Activated CD8-positive, alpha-beta memory T cell treated with anti-CD3 and anti-CD28 coated beads, Interleukin-2, amount 50 U/mL, for 1 hour (primary cell): ENCODE data around the gene DLAT.
"Not testable (repeated sequence)": the region's sequence is repeated elsewhere in the genome, so short reads cannot be mapped to it uniquely, and the experiment has no call there.

Experiments used
- DNase-seq: peaks from one replicate; pipeline ENCODE4 v3.0.0-alpha.2; 2020; ENCODE audit errors: extremely low read depth

DLAT gene

DNA sequence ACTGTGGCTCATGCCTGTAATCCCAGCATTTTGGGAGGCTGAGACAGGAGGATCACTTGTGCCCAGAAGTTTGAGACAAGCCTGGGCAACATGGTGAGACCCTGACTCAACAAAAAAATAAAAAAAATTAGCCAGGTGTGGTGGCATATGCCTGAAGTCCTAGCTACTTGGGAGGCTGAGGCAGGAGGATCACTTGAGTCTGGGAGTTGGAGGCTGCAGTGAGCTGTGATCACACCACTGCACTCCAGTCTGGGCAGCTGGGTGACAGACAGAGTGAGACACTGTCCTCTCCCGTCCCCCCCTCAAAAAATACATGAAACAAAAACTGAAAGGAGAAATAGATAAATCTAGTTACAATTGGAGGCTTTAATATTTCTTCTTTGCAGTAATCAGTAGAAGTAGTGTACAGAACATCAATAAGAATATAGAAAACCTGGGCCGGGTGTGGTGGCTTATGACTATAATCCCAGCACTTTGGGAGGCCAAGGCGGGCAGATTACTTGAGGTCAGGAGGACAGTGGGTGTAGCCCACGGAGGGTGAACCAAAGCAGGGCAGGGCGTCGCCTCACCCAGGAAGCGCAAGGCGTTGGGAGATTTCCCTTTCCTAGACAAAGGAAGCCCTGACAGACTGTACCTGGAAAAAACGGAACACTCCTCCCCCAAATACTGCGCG lies 19.6 kb upstream of the DLAT start:
- DNase-seq: no peak

DNA sequence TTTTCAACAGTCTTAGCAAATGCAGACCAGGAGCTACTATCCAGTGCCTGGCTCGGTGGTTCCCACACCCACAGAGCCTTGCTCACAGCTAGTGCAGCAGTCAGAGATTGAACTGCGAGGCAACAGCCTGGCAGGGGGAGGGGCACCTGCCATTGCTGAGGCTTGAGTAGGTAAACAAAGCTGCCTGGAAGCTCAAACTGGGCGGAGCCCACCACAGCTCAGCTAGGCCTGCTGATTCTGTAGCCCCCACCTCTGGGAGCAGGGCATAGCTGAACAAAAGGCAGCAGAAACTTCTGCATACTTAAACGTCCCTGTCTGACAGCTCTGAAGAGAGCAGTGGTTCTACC lies 19.1 kb upstream of the DLAT start:
- not testable (repeated sequence) for DNase-seq

DNA sequence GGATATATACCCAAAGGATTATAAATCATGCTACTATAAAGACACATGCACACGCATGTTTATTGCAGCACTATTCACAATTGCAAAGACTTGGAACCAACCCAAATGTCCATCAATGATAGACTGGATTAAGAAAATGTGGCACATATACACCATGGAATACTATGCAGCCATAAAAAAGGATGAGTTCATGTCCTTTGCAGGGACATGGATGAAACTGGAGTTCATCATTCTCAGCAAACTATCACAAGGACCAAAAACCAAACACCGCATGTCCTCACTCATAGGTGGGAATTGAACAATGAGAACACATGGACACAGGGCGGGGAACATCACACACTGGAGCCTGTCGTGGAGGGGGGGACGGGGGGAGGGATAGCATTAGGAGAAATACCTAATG lies 13.8 kb upstream of the DLAT start:
- not testable (repeated sequence) for DNase-seq

DNA sequence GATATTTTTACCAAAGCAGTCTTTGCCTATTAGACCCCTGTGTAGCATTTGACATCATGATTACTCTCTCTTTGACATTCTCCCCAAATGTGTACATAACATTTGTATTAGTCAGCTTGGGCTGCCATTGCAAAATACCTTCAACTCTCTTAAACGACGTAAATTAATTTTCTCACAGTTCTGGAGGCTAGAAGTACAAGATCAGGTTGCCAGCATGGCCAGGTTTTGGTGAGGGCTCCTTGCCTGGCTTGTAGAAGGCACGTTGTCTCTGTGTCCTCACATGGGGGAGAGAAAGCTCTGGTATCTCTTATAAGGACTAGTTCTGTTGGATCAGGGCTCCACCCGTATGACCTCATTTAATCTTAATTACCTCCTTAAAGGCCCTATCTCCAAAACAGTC lies 12.3 kb upstream of the DLAT start:
- DNase-seq: no peak

DNA sequence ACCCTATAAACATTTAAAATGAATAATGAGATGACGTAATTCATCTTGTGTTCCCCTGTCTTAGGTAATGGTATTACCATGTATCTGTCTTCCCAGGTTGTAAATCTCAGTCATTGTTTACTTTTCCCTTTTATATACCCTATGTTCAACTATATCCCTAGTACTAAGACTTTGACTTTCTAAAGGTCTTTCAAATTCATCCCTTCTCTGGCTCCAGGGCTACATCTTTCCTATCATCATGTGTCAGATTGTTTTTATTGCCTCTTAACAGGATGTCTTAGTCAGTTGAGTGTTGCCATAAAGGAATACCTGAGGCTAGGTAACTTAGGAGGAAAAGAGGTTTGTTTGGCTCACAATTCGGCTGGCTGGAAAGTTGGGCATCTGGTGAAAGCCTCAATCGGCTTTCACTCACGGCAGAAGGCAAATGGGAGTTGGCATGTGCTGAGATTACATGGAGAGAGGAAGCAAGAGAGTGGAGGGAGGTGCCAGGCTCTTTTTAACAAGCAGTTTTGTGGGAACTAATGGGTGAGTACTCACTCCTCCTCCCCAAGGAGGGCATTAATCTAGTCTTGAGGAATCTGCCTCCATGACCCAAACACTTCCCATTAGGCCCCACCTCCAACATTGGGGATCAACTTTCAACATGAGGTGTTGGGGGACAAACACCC lies 11.6 kb upstream of the DLAT start:
- no peak for DNase-seq

DNA sequence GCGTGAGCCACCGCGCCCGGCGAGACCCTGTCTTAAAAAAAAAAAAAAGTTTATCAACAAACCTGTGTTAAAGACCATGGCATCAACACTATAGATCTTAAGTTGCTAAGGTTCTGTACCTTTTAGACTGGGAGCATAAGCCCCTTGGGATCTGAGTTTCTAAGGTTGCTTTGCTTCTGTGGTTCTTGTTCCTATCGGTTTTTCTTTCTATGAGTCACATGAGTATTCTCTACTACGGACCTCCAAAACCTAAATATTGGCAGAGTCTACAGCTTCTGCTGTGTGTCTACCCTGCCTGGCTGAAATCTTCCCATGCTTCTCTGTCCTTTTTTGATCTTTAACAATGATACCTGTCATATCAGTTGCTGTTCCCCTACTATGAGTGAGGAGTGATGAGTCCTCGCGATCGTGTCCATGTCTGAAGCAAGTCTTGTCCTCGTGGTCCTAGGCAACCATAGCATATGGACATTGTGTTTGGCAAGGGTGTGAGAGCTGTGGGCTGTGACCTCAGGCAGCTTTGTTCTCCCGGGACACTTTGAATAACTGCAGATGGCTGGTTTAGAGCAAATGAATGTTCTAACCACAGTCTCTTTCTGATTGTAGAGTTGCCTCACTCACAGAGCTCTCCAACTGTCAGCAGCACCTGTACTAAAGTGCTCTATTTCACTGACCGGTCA lies 9.0 kb upstream of the DLAT start:
- no peak for DNase-seq

DNA sequence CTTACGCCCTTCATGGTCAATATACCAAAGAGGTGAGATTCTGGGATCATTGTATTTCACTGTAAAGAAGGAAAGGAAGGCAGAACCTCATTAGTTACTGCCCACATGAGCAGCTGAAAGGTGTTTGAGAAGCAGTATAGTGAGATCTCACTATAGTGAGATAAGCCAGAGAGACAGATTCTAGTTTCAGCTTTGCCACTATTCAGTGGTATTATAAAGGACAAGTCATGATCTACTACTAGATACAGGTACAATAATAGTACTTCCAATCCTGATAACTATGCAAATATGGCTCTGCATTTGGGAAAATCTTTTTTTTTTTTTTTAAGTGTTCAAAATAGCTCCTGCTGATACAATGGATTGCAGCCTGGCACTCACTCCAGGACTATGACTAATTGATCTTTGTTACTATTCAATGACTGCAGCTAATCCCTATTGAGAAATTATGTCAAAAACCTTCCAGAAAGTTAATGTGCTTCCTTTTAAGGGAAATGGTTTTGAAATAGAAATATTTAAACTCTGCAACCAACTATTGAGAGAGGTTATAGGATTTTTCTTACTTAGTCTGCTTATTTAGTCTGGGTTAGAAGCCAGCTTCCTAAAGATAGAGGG lies 8.3 kb upstream of the DLAT start:
- no peak for DNase-seq

DNA sequence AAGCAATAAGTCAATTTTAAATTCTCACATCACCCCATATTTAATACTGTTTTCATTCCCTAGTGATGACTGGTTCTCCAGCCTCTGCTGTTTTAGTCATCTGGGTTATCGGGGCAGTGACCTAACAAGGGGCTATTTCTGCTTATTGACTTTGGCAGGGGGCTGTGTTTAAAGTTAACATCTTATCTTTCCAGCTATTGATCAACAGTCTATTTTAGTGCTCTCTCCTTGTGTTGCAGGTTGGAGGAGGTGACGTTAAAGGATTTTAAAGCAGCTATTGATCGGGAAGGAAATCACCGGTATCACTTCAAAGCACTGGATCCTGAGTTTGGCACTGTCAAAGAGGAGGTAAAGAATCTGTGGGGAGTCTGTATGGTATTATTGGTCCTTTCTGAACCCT lies 7.7 kb upstream of the DLAT start:
- no peak for DNase-seq

DNA sequence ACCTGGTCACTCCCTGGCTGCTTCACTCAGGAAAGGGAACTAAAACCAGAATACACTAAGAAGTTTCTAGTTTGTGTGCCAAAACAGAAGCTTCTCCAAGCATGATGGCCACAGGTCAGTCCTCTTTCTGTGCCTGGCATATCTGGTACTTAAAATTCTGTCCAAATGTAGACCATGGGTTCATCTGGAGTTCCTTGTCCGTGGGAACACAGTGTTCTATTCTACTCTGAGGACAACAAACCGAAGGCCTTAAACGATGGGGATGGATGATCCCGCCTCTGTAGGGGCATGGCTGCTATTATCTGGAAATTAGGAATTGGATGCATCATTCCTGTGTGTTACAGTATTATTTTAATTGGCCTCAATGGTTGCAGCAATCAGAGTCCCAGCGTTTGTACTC lies 6.1 kb upstream of the DLAT start:
- DNase-seq: no peak

DNA sequence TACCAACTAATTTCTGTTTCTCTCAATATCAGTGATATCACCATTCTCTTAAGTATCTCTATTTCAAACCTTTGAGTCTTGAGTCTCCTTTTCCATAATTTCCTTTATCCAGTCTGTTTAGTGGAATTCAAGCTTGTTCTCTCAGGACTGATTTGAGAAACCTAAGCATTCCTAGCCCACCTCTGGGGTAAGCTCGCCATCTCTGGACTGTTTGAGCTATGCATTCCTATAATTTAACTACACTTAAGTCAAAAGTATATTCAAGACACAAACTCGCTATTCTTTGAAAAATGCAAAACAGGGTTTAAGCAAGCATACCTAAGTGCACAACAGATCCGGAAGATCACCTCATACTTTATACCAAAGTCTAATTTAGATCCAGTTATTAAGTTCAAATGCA lies 2.1 kb upstream of the DLAT start:
- DNase-seq: no peak

DNA sequence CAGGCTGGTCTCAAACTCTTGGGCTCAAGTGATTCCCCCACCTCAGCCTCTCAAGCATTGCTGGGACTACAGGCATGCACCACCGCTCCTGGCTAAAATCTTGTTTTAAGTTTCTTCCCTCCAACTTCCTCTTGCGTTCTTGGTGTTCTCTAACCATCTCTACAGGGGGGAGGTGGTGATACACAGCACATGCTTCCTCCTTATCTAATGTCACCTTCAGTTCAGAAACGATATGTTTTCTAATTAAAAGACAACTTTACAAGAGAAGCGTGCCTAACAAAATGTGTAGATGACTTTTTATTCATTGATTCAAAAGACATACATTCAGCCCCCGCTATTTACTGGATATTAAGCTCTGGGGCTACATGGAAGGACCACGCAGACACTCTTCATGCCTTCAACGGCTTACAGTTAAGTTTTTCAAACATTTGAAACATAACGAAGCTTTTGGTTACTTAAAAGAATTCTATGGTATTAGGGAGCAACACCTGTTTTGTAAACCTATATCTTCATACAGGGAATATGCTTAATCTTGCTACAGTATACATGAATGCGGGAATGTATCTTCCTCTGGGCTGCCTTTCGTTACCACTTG lies 933 bp upstream of the DLAT start:
- no peak for DNase-seq

DNA sequence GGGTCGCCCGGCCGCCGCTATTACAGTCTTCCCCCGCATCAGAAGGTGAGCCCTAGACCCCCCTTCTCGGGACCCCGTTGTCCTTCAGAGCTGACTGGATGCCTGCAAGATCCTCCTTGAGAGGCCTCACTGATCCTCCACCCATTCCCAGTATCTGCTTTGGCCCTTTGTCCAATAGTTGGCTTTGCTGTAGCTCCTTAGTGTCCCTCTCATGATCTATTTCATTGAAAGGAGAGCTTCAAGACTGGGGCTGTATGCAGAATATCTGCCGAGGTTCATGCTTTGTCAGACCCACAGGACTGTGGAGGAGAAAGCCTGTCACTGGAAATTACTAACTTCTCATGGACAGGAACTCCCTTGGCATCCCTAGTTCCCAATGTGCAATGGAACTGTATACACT lies 499 bp downstream of the DLAT start:
- DNase-seq: no peak

DNA sequence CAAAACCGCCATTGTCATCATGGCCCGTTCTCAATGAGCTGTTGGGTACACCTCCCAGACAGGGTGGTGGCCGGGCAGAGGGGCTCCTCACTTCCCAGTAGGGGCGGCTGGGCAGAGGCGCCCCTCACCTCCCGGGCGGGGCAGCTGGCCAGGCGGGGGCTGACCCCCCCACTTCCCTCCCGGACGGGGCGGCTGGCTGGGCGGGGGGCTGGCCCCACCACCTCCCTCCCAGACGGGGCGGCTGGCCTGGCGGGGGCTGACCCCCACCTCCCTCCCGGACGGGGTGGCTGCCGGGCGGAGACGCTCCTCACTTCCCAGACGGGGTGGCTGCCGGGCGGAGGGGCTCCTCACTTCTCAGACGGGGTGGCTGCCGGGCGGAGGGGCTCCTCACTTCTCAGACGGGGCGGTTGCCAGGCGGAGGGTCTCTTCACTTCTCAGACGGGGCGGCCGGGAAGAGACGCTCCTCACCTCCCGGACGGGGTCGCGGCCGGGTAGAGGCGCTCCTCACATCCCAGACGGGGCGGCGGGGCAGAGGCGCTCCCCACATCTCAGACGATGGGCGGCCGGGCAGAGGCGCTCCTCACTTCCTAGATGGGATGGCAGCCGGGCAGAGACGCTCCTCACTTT lies 1.7 kb downstream of the DLAT start:
- DNase-seq: not testable (repeated sequence)

DNA sequence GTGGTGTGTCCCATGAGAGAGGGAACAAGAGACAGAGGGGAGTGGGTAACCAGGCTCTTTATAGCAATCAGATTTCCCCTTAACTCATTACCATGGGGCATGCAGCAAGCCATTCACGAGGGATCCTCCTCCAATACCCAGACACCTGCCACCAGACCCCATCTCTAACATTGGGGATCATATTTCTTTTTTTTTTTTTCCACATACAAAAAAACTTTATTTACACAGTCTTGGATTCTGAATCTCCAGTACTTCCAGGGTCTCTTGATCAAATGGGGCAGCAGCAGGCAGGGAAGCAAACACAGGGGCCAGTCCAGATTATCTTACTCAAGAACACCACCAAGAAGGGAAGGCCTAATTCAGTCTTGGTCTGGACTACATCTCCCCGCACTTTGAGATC lies 4.3 kb downstream of the DLAT start:
- DNase-seq: no peak

DNA sequence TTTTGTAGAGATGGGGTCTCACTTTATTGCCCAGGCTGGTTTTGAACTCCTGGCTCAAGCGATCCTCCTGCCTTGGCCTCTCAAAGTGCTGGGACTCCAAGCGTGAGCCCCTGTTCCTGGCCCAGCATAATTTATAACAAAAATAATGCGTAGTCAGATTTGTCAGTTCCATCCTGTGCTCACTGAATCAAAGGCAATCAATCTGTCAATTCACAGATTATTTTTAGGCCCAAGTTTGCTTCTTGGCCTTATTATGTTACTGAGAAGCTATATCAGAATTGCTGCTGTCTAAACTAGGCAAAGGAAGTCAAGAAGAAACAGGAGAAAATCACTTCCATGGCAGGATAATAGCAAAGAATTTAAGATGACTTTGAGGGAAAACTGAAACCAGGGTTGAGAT lies 8.7 kb downstream of the DLAT start:
- DNase-seq: no peak

DNA sequence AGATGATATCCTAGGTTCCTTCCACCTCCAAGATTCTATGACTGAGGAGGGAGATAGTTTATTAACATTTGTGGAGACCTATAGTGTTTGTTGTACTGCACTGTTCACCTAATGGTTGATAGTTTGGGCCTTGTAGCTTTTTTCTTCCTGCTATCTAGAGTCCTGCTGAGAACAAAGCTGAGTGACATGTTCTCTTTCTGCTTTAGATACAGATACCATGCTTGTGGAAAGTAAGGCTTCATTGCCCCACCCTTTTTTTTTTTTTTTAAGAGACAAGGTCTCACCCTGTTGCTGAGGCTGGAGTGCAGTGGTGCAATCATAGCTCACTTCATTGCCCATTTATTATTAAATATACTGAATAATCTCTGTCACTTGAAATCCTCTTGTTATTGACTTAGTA lies 12.3 kb downstream of the DLAT start:
- no peak for DNase-seq

DNA sequence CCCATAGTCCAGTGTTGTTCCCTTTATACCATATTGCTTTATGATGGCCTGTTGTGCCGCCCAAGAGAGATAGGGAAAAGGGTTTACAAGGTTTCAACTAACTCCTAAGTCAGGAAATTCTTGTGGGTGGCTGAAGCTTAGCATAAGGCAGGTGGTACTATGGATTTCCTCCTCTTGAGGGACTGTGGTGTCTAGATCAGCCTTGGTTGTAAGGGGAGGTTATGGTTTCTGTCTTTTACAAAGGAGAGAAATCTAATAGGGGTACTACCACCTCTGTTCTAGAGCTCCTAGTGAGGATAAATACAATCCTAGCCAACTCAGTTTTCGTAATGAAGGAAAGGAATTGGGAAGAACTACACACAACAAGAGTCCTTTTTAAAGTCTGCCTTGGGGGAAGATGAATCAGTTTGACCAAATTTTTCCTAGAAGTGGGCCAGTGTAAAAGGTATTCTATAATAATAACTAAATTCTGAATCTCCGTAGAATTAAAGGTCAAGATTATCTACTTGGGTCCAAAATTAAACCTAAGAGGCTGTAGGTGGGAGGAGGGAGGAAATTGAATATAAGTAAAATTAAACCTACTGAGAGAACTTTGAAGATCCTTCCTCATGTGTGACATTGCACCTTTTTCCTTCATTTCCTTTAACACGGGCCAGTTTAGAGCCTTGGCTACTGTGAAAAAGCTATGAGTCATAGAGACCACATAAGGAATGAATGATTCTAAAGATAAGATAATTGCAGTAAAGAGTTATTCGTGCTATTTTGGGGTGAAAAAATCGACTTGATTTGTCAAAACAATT lies 17.2 kb downstream of the DLAT start:
- DNase-seq: no peak

DNA sequence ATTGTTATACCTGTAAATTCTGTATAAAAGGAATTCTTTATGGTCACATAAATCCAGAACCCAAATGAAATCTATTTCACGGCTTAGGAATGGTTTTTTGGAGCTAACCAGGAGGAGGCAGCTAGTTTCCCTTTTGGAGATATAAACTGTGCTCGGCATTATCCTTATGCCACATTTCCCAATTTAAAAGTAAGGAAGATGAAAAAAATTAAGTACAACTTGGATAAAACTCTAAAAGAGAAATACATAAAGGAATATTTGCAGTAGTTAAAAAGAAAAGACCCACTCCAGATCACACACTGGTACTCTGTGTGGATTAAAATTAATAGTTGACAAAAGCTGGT lies 17.7 kb downstream of the DLAT start:
- DNase-seq: no peak

DNA sequence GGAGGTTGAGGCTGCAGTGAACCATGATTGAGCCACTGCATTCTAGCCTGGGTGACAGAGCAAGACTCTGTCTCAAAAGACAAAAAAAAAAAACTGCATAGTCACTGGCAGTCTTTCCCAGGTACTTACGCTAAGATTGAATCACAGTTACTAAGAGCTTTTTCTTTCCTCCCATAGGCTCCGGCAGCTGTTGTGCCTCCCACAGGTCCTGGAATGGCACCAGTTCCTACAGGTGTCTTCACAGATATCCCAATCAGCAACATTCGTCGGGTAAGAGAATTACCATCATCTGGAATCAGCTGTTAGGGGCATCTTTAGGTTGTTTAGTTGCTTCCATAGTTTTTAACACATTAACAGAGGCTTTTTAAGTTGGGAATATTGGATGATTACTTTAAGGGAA lies 19.8 kb downstream of the DLAT start:
- no peak for DNase-seq

DNA sequence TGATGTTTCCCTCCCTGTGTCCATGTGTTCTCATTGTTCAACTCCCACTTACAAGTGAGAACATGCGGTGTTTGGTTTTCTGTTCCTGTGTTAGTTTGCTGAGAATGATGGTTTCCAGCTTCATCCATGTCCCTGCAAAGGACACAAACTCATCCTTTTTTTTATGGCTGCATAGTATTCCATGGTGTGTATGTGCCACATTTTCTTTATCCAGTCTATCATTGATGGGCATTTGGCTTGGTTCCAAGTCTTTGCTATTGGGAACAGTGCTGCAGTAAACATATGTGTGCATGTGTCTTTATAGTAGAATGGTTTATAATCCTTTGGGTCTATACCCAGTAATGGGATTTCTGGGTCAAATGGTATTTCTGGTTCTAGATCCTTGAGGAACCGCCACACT lies 21.4 kb downstream of the DLAT start:
- DNase-seq: not testable (repeated sequence)

DNA sequence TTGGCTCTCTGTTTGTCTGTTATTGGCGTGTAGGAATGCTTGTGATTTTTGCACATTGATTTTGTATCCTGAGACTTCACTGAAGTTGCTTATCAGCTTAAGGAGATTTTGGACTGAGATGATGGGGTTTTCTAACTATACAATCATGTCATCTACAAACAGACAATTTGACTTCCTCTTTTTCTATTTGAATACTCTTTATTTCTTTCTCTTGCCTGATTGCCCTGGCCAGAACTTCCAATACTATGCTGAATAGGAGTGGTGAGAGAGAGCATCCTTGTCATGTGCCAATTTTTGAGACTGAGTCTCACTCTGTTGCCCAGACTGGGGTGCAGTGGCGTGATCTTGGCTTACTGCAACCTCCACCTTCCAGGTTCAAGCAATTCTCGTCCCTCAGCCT lies 23.0 kb downstream of the DLAT start:
- not testable (repeated sequence) for DNase-seq
